HCT116 (cell line): ENCODE data around the gene SIGLECL1. TPM values are rescaled to one million over a fixed set of nuclear protein-coding genes. Genes with fewer than 3 reads are reported as not detected.

Experiments used
- ATAC-seq: fragments of 200-7000 bp; cut with Tn5 transposase; 2 replicates; pipeline ENCODE4 v1.9.1; 2020; ENCODE audit warnings: mild to moderate bottlenecking, moderate library complexity
- BruUV-seq: library from RNA; stranded (reverse); fragments of 400-500 nt; replicated peaks from 2 replicates; lab custom pipeline; 2021; lab: Mats Ljungman, UMichigan
- CTCF ChIA-PET: fragments of 300-600 bp; sonication (Branson Sonifier 250); formaldehyde crosslinking; loops from one replicate; lab custom pipeline; 2021; ENCODE audit warnings: antibody characterized with exemption; lab: Charles Lee
- POLR2A ChIA-PET: fragments of 300-600, 350-600 bp; sonication (Branson Sonifier 250); formaldehyde crosslinking; loops from one replicate; lab custom pipeline; 2021; ENCODE audit warnings: antibody characterized with exemption; lab: Charles Lee
- RAD21 ChIA-PET, 2 experiments: fragments of 300-600 bp; sonication (Branson Sonifier 250); formaldehyde crosslinking; loops; one replicate each; lab custom pipeline; 2023; ENCODE audit warnings: low total read pairs in 2 of 2; ENCODE audit not compliant: uncharacterized antibody in 2 of 2, unreplicated experiment in 2 of 2, low non-redundant PET in 1 of 2; lab: Charles Lee
- DNase-seq: peaks from one replicate; pipeline ENCODE4 v3.0.0-alpha.2; 2010; ENCODE audit warnings: low read depth, low spot score
- H2AFZ ChIP-seq: fragments of 200-600 bp; shearing (Covaris generic), sonication (generic); 2 replicates; pipeline ENCODE4 v1.6.1; 2017; ENCODE audit warnings: low read depth, mixed run types, mixed read lengths, antibody characterized with exemption, low read length; ENCODE audit not compliant: poor library complexity, severe bottlenecking
- H3K27ac ChIP-seq: 2 replicates; pipeline ENCODE4 v1.5.1; 2012; ENCODE audit warnings: low read depth, low read length
- H3K27me3 ChIP-seq: fragments of 200-600 bp; sonication (generic); 2 replicates; pipeline ENCODE4 v1.6.1; 2016; ENCODE audit warnings: mixed run types, low read length, mixed read lengths; ENCODE audit not compliant: insufficient read depth
- H3K36me3 ChIP-seq, 2 experiments: fragments of 200-500 bp in 1 of 2; fragments of 200-600 bp in 1 of 2; sonication (Bioruptor generic) in 1 of 2; sonication (generic) in 1 of 2; 2 replicates each; pipeline versions ENCODE4 v1.5.1 to v1.6.1; 2014 to 2016; ENCODE audit warnings: low read length in 2 of 2, inconsistent platforms in 1 of 2, mixed read lengths in 1 of 2, mixed run types in 1 of 2; ENCODE audit not compliant: insufficient read depth in 2 of 2, control insufficient read depth in 1 of 2
- H3K4me1 ChIP-seq, 2 experiments: fragments of 200-600 bp in 1 of 2; sonication (generic) in 1 of 2; 2 replicates each; pipeline versions ENCODE4 v1.5.1 to v1.6.1; 2012 to 2017; ENCODE audit warnings: low read length in 2 of 2, inconsistent platforms in 1 of 2, mild to moderate bottlenecking in 1 of 2, mixed read lengths in 1 of 2, mixed run types in 1 of 2, moderate library complexity in 1 of 2; ENCODE audit not compliant: insufficient read depth in 2 of 2, control insufficient read depth in 1 of 2
- H3K4me2 ChIP-seq: fragments of 200-600 bp; sonication (generic); 2 replicates; pipeline ENCODE4 v1.6.1; 2017; ENCODE audit warnings: mixed run types, low read length, mixed read lengths
- H3K4me3 ChIP-seq, 2 experiments: fragments of 200-600 bp in 1 of 2; sonication (generic) in 1 of 2; replicated peaks in 1 of 2; 2 replicates each; pipeline ENCODE4 v1.5.1; 2011 to 2016; ENCODE audit warnings: low read length in 2 of 2, control low read depth in 1 of 2, low read depth in 1 of 2, mild to moderate bottlenecking in 1 of 2, mixed read lengths in 1 of 2, mixed run types in 1 of 2
- H3K79me2 ChIP-seq: fragments of 200-600 bp; sonication (generic); 2 replicates; pipeline ENCODE4 v1.6.1; 2017; ENCODE audit warnings: mild to moderate bottlenecking, mixed run types, low read length, moderate library complexity, mixed read lengths; ENCODE audit not compliant: insufficient read depth
- H3K9ac ChIP-seq: fragments of 200-600 bp; sonication (generic); 2 replicates; pipeline ENCODE4 v1.6.1; 2016; ENCODE audit warnings: low read length, mixed read lengths
- H3K9me2 ChIP-seq: fragments of 200-600 bp; sonication (generic), shearing (Covaris generic); 2 replicates; pipeline ENCODE4 v1.6.1; 2017; ENCODE audit warnings: mixed run types, mild to moderate bottlenecking, moderate library complexity; ENCODE audit not compliant: insufficient read depth
- H3K9me3 ChIP-seq, 2 experiments: fragments of 200-500 bp in 1 of 2; fragments of 200-600 bp in 1 of 2; sonication (Bioruptor generic) in 1 of 2; sonication (generic) in 1 of 2; 2 replicates each; pipeline ENCODE4 v1.6.1; 2014 to 2017; ENCODE audit warnings: low read length in 2 of 2, mixed read lengths in 2 of 2, inconsistent platforms in 1 of 2, low read depth in 1 of 2, mild to moderate bottlenecking in 1 of 2, mixed run types in 1 of 2, moderate library complexity in 1 of 2; ENCODE audit not compliant: control insufficient read depth in 1 of 2, insufficient read depth in 1 of 2
- H4K20me1 ChIP-seq: fragments of 200-600 bp; sonication (generic), shearing (Covaris generic); 2 replicates; pipeline ENCODE4 v1.6.1; 2017; ENCODE audit warnings: mixed run types, mild to moderate bottlenecking, moderate library complexity; ENCODE audit not compliant: insufficient read depth
- RAD21 ChIP-seq: IDR thresholded peaks from 2 replicates; pipeline ENCODE4 v1.6.1; 2012; ENCODE audit warnings: low read depth, mild to moderate bottlenecking
- intact Hi-C: fragments of 100-400 bp; cut with micrococcal nuclease; formaldehyde crosslinking; loops from 2 replicates; pipeline ENCODE4 v1.10.0; 2022
- total RNA-seq: library from RNA; stranded (reverse); gene quantifications from one replicate; pipeline ENCODE4 v1.2.1, GENCODE V29; 2021; ENCODE audit not compliant: unreplicated experiment
- TF ChIP-seq, protein P1 (sequence below): IDR thresholded peaks from 2 replicates; pipeline ENCODE4 v1.6.1; 2012
- TF ChIP-seq, protein P2 (sequence below): IDR thresholded peaks from 2 replicates; pipeline ENCODE4 v1.6.1; 2012
- TF ChIP-seq, protein P3 (sequence below): IDR thresholded peaks from 2 replicates; pipeline ENCODE4 v1.6.1; 2011; ENCODE audit warnings: mild to moderate bottlenecking, low read length, moderate library complexity; ENCODE audit not compliant: insufficient replicate concordance; ENCODE audit errors: extremely low read depth
- TF ChIP-seq, protein P4 (sequence below), 3 experiments: fragments of 200-600 bp in 1 of 3; sonication (generic) in 1 of 3; IDR thresholded peaks in 2 of 3; conservative IDR thresholded peaks in 1 of 3; 2 replicates each; pipeline ENCODE4 v1.5.1; 2012 to 2017; ENCODE audit warnings: low read depth in 2 of 3, low read length in 2 of 3, antibody characterized with exemption in 1 of 3, borderline replicate concordance in 1 of 3, control low read depth in 1 of 3, mild to moderate bottlenecking in 1 of 3, mixed read lengths in 1 of 3, mixed run types in 1 of 3, moderate library complexity in 1 of 3; ENCODE audit not compliant: insufficient read depth in 1 of 3

SIGLECL1 gene
- total RNA-seq, 1 experiment from 2014 or later, result not detected

DNA sequence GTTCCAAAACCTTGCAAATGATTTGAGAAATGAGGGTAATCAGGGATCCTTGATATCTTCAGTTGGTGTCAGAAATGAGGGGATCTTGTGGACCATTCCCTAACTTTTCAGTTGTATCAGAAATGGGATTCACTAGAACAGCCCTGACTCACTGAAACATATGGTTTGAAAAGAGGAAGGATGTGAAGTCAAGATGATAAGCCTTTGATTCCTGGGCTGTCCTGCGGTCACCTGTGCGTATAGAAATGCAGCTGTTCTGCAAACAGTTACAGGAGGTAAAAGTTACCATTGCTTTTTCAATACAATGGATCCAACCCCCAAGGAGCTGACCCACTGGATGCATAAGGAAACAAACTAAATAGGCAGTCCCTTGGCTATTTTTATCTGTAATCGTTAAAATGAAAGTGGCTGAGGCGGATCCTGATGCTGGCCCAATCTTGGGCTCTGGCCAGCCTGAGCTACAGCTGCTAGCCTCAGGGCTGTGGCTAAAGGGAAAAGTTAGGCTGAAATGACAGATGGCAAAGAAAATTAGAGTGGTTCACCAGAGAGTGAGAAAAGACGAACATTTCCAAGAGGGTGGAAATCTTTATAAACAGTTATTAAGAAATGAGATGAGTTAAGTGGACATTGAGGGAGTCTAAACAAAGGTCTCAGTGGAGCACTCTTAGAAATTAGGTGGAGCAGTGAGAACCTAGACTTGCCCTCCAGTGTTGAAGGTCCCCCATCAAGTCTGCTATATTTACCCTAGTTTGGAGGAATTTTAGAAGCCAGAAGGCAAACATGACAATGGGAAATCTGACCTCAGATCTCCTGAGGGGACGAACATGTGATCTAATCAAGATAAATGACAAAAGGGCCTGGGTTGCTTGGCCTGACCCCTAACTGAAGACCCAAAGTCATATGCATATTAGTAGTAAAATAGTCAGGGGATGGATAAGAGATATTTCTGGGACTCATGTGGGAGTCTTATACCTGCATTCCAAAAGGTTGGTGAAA is 7.6 kb downstream of the SIGLECL1 start (continued):
- TF ChIP-seq, protein P1, sequence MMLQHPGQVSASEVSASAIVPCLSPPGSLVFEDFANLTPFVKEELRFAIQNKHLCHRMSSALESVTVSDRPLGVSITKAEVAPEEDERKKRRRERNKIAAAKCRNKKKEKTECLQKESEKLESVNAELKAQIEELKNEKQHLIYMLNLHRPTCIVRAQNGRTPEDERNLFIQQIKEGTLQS, result no peak
- TF ChIP-seq, protein P2, sequence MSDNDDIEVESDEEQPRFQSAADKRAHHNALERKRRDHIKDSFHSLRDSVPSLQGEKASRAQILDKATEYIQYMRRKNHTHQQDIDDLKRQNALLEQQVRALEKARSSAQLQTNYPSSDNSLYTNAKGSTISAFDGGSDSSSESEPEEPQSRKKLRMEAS, result no peak

DNA sequence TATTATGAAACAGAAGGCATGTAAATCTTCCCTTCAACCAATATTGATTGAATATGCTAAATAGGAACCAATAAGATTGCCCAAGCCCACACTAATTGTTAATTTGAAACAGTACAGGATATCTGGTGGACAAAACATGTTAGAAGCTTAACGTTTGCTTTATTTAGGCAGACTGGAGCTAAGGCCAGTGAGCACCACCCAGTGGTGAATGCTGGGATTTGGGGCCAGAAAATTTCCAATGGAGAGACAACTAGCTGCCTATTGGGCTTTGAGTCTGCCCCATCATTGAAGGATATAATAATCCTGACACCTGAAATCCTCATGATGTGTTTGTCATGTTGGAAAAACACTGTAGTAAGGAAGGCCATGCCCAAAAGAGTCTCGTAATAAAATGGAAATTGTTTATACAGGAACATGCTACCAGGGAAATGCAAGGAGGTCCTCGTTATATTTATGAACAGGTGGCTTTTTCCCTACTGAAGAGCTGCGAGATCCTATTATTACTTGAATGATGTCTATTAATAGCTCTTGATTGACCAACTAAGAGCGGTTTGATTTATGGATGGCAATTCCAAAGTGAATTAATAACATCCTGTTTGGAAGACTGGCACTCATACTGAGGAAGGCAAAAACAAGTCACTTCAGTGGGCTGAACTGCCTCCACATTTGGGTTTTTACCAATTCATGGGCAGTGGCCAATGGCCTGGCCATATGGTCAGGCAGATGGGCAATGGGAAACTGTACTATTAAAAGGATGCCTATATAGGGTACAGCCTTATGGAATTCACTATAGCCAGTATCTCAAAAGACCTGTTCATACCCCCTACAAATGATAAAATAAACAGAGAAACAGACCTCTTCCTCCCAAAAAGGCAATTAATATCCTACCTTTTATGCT is 8.7 kb downstream of the SIGLECL1 start:
- H3K9ac ChIP-seq, result no peak overlapping the region
- H3K27me3 ChIP-seq, result no peaks in the 10 kb centered on the region; the same call in 1 of the 2 replicates
- BruUV-seq, result no TSS peak
- RAD21 ChIA-PET, result interaction anchor here in 1 of 2 experiments (0.6 kb wide), 1 partner anchor 100 kb away, joined by 3 read pairs; no protein-coding TSS in a partner anchor
- H3K9me3 ChIP-seq, result no peaks in the 10 kb centered on the region
- no peaks in the 10 kb centered on the region for H3K9me2 ChIP-seq
- no peak overlapping the region for H3K27ac ChIP-seq
- peak; percentile 92 for ATAC-seq
- no peaks in the 10 kb centered on the region for H3K4me1 ChIP-seq
- H3K79me2 ChIP-seq, result no peaks in the 10 kb centered on the region
- H3K4me2 ChIP-seq, result no peak overlapping the region
- TF ChIP-seq, protein P3, sequence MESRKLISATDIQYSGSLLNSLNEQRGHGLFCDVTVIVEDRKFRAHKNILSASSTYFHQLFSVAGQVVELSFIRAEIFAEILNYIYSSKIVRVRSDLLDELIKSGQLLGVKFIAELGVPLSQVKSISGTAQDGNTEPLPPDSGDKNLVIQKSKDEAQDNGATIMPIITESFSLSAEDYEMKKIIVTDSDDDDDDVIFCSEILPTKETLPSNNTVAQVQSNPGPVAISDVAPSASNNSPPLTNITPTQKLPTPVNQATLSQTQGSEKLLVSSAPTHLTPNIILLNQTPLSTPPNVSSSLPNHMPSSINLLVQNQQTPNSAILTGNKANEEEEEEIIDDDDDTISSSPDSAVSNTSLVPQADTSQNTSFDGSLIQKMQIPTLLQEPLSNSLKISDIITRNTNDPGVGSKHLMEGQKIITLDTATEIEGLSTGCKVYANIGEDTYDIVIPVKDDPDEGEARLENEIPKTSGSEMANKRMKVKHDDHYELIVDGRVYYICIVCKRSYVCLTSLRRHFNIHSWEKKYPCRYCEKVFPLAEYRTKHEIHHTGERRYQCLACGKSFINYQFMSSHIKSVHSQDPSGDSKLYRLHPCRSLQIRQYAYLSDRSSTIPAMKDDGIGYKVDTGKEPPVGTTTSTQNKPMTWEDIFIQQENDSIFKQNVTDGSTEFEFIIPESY, result no peak
- peak; percentile 71 for TF ChIP-seq RAD21
- TF ChIP-seq, protein P4, sequence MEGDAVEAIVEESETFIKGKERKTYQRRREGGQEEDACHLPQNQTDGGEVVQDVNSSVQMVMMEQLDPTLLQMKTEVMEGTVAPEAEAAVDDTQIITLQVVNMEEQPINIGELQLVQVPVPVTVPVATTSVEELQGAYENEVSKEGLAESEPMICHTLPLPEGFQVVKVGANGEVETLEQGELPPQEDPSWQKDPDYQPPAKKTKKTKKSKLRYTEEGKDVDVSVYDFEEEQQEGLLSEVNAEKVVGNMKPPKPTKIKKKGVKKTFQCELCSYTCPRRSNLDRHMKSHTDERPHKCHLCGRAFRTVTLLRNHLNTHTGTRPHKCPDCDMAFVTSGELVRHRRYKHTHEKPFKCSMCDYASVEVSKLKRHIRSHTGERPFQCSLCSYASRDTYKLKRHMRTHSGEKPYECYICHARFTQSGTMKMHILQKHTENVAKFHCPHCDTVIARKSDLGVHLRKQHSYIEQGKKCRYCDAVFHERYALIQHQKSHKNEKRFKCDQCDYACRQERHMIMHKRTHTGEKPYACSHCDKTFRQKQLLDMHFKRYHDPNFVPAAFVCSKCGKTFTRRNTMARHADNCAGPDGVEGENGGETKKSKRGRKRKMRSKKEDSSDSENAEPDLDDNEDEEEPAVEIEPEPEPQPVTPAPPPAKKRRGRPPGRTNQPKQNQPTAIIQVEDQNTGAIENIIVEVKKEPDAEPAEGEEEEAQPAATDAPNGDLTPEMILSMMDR (IDR thresholded peaks at IDR 0.05 in 2 of 3, conservative IDR thresholded peaks at IDR 0.05 in 1 of 3; ENCODE audit: borderline replicate concordance in 1 of 3, insufficient read depth in 1 of 3, low read depth in 2 of 3, low read length in 2 of 3), result peak; percentile 73 to 87 (median 84)
- no peaks in the 10 kb centered on the region for H3K36me3 ChIP-seq
- peak; percentile 41 for DNase-seq
- no peak overlapping the region for H3K4me3 ChIP-seq
- CTCF ChIA-PET, result interaction anchor here (0.7 to 2.3 kb wide), 11 partner anchors 11 to 397 kb away, joined by 3 to 12 read pairs (median 4); no protein-coding TSS in a partner anchor
- intact Hi-C loops, result loop anchor here (1.0 kb wide), 1 partner anchor 101 kb away; no protein-coding TSS in a partner anchor
- H2AFZ ChIP-seq, result no peak overlapping the region
- POLR2A ChIA-PET, result no interaction called here
- no peaks in the 10 kb centered on the region for H4K20me1 ChIP-seq
